Endothelial cell of umbilical vein (primary cell): ENCODE data around the gene PLXNA1. TPM values are rescaled to one million over a fixed set of nuclear protein-coding genes. Genes with fewer than 3 reads are reported as not detected.

ENCODE experiments used
- BruUV-seq: library from RNA; stranded (reverse); fragments of 400-500 nt; replicated peaks from 2 replicates; lab custom pipeline; 2021; lab: Mats Ljungman, UMichigan
- CTCF ChIA-PET: fragments of 300-600, 350-600 bp; sonication (Branson Sonifier 250); formaldehyde crosslinking; loops from one replicate; lab custom pipeline; 2021; ENCODE audit warnings: antibody characterized with exemption, inconsistent platforms; lab: Charles Lee
- POLR2A ChIA-PET: fragments of 300-600, 350-600 bp; sonication (Branson Sonifier 250); formaldehyde crosslinking; loops from one replicate; lab custom pipeline; 2021; ENCODE audit warnings: antibody characterized with exemption, inconsistent platforms; lab: Charles Lee
- DNase-seq: peaks from one replicate; pipeline ENCODE4 v3.0.0-alpha.2; 2011; ENCODE audit warnings: low read depth, low spot score
- FAIRE-seq: peaks from 2 replicates; lab custom pipeline; 2011; peaks lifted over from hg19 to GRCh38; lab: Jason Lieb, UNC
- H2AFZ ChIP-seq: 2 replicates; pipeline ENCODE4 v1.6.0; 2012; ENCODE audit warnings: low read depth, low read length, control low read depth, inconsistent platforms
- H3K27ac ChIP-seq: 2 replicates; pipeline ENCODE4 v1.5.1; 2011; ENCODE audit warnings: low read depth, mild to moderate bottlenecking, control low read depth, low read length, moderate library complexity; ENCODE audit not compliant: insufficient read depth
- H3K27me3 ChIP-seq, 2 experiments: 2 replicates each; pipeline versions ENCODE4 v1.6.0 to v1.6.1; 2011; ENCODE audit warnings: low read length in 2 of 2, mixed read lengths in 1 of 2; ENCODE audit not compliant: control insufficient read depth in 2 of 2, insufficient read depth in 2 of 2
- H3K36me3 ChIP-seq, 2 experiments: 2 replicates in 1 of 2; 3 replicates in 1 of 2; pipeline ENCODE4 v1.5.1; 2011; ENCODE audit warnings: low read length in 2 of 2, mild to moderate bottlenecking in 1 of 2, moderate library complexity in 1 of 2; ENCODE audit not compliant: control insufficient read depth in 2 of 2, insufficient read depth in 2 of 2; ENCODE audit errors: extremely low read depth in 1 of 2
- H3K4me1 ChIP-seq: 3 replicates; pipeline ENCODE4 v1.5.1; 2011; ENCODE audit warnings: mild to moderate bottlenecking, low read length; ENCODE audit not compliant: control insufficient read depth, insufficient read depth; ENCODE audit errors: extremely low read depth
- H3K4me2 ChIP-seq: 2 replicates; pipeline ENCODE4 v1.6.1; 2011; ENCODE audit warnings: low read length, control low read depth, mixed read lengths; ENCODE audit not compliant: insufficient read depth
- H3K4me3 ChIP-seq, 3 experiments: fragments of 200-600 bp in 1 of 3; sonication (generic), shearing (Covaris generic) in 1 of 3; replicated peaks in 1 of 3; 2 replicates each; pipeline ENCODE4 v1.5.1; 2011 to 2016; ENCODE audit warnings: control low read depth in 3 of 3, low read length in 3 of 3, mild to moderate bottlenecking in 2 of 3, inconsistent platforms in 1 of 3, low read depth in 1 of 3, moderate library complexity in 1 of 3; ENCODE audit not compliant: insufficient read depth in 1 of 3
- H3K79me2 ChIP-seq: 2 replicates; pipeline ENCODE4 v1.6.0; 2012; ENCODE audit warnings: low read length, inconsistent platforms; ENCODE audit not compliant: control insufficient read depth, insufficient read depth
- H3K9ac ChIP-seq: replicated peaks from 2 replicates; pipeline ENCODE3; 2011; ENCODE audit warnings: low read length, control low read depth; ENCODE audit not compliant: insufficient read depth; ENCODE audit errors: extremely low read depth
- H3K9me1 ChIP-seq: replicated peaks from 3 replicates; pipeline ENCODE4 v1.6.0; 2011; ENCODE audit warnings: mild to moderate bottlenecking, low read length; ENCODE audit not compliant: control insufficient read depth, insufficient read depth; ENCODE audit errors: extremely low read depth
- H3K9me3 ChIP-seq: replicated peaks from 2 replicates; pipeline ENCODE4 v1.5.1; 2012; ENCODE audit warnings: low read length, inconsistent platforms; ENCODE audit not compliant: control insufficient read depth, insufficient read depth
- H4K20me1 ChIP-seq: replicated peaks from 2 replicates; pipeline ENCODE3; 2011; ENCODE audit warnings: mild to moderate bottlenecking, low read length; ENCODE audit not compliant: control insufficient read depth, insufficient read depth; ENCODE audit errors: extremely low read depth
- EZH2 ChIP-seq: IDR thresholded peaks from 2 replicates; pipeline ENCODE4 v1.6.1; 2012; ENCODE audit warnings: borderline replicate concordance, low read depth, mild to moderate bottlenecking, moderate library complexity, low read length, inconsistent platforms; ENCODE audit not compliant: severe bottlenecking
- FOS ChIP-seq: IDR thresholded peaks from 2 replicates; pipeline ENCODE4 v1.6.1; 2011; ENCODE audit warnings: mild to moderate bottlenecking, low read length, moderate library complexity, borderline replicate concordance; ENCODE audit not compliant: insufficient read depth
- GATA2 ChIP-seq: IDR thresholded peaks from 2 replicates; pipeline ENCODE4 v1.7.0; 2011; ENCODE audit warnings: low read depth, mild to moderate bottlenecking, moderate library complexity, mixed read lengths, low read length; ENCODE audit not compliant: insufficient read length, insufficient read depth
- JUN ChIP-seq: IDR thresholded peaks from 2 replicates; pipeline ENCODE4 v1.6.1; 2011; ENCODE audit warnings: borderline replicate concordance, low read depth; ENCODE audit not compliant: insufficient read length, insufficient read depth
- MYC ChIP-seq: IDR thresholded peaks from one replicate; pipeline ENCODE4 v1.6.1; 2011; ENCODE audit warnings: mild to moderate bottlenecking, low read depth, low read length
- POLR2A ChIP-seq: IDR thresholded peaks from 2 replicates; pipeline ENCODE4 v1.6.1; 2012; ENCODE audit warnings: low read depth, mild to moderate bottlenecking, control low read depth, low read length
- POLR2AphosphoS5 ChIP-seq: IDR thresholded peaks from 2 replicates; pipeline ENCODE4 v1.6.1; 2012; ENCODE audit warnings: low read depth, mild to moderate bottlenecking, control low read depth, low read length, moderate library complexity; ENCODE audit not compliant: insufficient read depth
- dilution Hi-C: fragments of 300-500 bp; cut with MboI; formaldehyde crosslinking; loops from one replicate; pipeline ENCODE4 v1.15.0; 2019; ENCODE audit warnings: low sequenced_read_pairs; ENCODE audit not compliant: extremely low pct_ligation_motif_present
- intact Hi-C: fragments of 100-400 bp; cut with micrococcal nuclease; formaldehyde crosslinking; loops from one replicate; pipeline ENCODE4 v1.10.0; 2022
- polyA plus RNA-seq, 4 experiments: library from polyadenylated mRNA; depleted of rRNA in 3 of 4; stranded (reverse) in 3 of 4; unstranded in 1 of 4; fragments of >200 nt; gene quantifications; 2 replicates each; pipeline versions ENCODE4 v1.2.1 to v1.2.3, GENCODE V29; 2011 to 2012; ENCODE audit warnings: missing spikeins in 1 of 4
- total RNA-seq: library from RNA; stranded (reverse); gene quantifications from 2 replicates; pipeline ENCODE4 v1.2.3, GENCODE V29; 2021
- TF ChIP-seq, protein P1 (sequence below), 2 donors: IDR thresholded peaks; 1 replicate in 1 of 2; 2 replicates in 1 of 2; pipeline ENCODE4 v1.5.1; 2011; ENCODE audit warnings: low read length in 2 of 2, mild to moderate bottlenecking in 2 of 2, moderate library complexity in 2 of 2, control low read depth in 1 of 2, inconsistent platforms in 1 of 2, low read depth in 1 of 2; ENCODE audit not compliant: insufficient read depth in 1 of 2; ENCODE audit errors: extremely low read depth in 1 of 2
- TF ChIP-seq, protein P2 (sequence below): IDR thresholded peaks from 2 replicates; pipeline ENCODE4 v1.6.1; 2011; ENCODE audit not compliant: insufficient read depth, insufficient read length

The PLXNA1 gene
- total and polyA plus RNA-seq, 2 donors (not counting 3 experiments of a cell fraction or from before 2014, with no cell fraction given), result 14.1 to 18.4 TPM

DNA sequence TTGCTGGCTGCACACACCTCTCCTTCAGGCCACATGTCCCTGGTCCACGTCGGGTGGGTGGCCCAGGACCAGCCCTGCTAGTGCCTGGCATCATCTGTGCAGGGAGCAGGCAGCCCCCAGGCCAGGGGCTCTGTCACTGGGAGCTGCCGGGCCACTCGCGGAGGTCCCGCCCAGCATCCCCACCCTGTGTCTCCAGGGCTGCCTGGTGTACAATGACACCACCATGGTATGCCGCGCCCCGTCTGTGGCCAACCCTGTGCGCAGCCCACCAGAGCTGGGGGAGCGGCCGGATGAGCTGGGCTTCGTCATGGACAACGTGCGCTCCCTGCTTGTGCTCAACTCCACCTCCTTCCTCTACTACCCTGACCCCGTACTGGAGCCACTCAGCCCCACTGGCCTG is 34.3 kb downstream of the PLXNA1 start:
- Histone ChIP-seq H4K20me1 (no peaks in the 10 kb centered on the region), H3K9me1 (no peaks in the 10 kb centered on the region), H3K4me2 (no peak overlapping the region), H3K27me3 (no peaks in the 10 kb centered on the region), H3K9me3 (no peaks in the 10 kb centered on the region), H3K4me3 (no peak overlapping the region), H3K4me1 (no peaks in the 10 kb centered on the region), H3K27ac (no peak overlapping the region), H3K9ac (no peak overlapping the region), H2AFZ (no peak overlapping the region), H3K36me3 (peaks cover 0 to 3% of the 10 kb centered on the region in 2 experiments), H3K79me2 (no peaks in the 10 kb centered on the region)
- no peak for FAIRE-seq
- dilution Hi-C loops, result no loop called here
- POLR2A ChIA-PET, result interaction anchor here (0.6 kb wide), 1 partner anchor 1041 kb away, joined by 7 read pairs; no protein-coding TSS in a partner anchor
- DNase-seq, result no peak
- BruUV-seq, result no TSS peak
- TF ChIP-seq EZH2 (no peak), FOS (no peak), MYC (no peak), JUN (no peak), POLR2AphosphoS5 (no peak), POLR2A (no peak), GATA2 (no peak)
- TF ChIP-seq, protein P1, sequence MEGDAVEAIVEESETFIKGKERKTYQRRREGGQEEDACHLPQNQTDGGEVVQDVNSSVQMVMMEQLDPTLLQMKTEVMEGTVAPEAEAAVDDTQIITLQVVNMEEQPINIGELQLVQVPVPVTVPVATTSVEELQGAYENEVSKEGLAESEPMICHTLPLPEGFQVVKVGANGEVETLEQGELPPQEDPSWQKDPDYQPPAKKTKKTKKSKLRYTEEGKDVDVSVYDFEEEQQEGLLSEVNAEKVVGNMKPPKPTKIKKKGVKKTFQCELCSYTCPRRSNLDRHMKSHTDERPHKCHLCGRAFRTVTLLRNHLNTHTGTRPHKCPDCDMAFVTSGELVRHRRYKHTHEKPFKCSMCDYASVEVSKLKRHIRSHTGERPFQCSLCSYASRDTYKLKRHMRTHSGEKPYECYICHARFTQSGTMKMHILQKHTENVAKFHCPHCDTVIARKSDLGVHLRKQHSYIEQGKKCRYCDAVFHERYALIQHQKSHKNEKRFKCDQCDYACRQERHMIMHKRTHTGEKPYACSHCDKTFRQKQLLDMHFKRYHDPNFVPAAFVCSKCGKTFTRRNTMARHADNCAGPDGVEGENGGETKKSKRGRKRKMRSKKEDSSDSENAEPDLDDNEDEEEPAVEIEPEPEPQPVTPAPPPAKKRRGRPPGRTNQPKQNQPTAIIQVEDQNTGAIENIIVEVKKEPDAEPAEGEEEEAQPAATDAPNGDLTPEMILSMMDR (IDR thresholded peaks at IDR 0.05; ENCODE audit: extremely low read depth in 1 of 2, insufficient read depth in 1 of 2, low read depth in 1 of 2, low read length in 2 of 2), result no peak
- TF ChIP-seq, protein P2, sequence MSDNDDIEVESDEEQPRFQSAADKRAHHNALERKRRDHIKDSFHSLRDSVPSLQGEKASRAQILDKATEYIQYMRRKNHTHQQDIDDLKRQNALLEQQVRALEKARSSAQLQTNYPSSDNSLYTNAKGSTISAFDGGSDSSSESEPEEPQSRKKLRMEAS, result no peak
- CTCF ChIA-PET, result no interaction called here
- intact Hi-C loops, result no loop called here
